GM19023 (cell line): ENCODE measurements around the gene PHF21B.

Experiments used
- ATAC-seq: cut with Tn5 transposase; IDR thresholded peaks from one replicate; pipeline ENCODE4 v1.9.1; 2021; ENCODE audit warnings: mild to moderate bottlenecking, moderate library complexity; ENCODE audit not compliant: unreplicated experiment

PHF21B gene

GRCh38 chr22:45019861-45020655 is 10.3 kb upstream of the PHF21B start:
- no peak for ATAC-seq

GRCh38 chr22:45014654-45015053 is 4.8 kb upstream of the PHF21B start:
- no peak for ATAC-seq

- no peak for ATAC-seq
Measured at GRCh38 chr22:45013138-45013537, 3.3 kb upstream of the PHF21B start.

GRCh38 chr22:45010532-45010900 is 711 bp upstream of the PHF21B start:
- ATAC-seq: no peak

DNA sequence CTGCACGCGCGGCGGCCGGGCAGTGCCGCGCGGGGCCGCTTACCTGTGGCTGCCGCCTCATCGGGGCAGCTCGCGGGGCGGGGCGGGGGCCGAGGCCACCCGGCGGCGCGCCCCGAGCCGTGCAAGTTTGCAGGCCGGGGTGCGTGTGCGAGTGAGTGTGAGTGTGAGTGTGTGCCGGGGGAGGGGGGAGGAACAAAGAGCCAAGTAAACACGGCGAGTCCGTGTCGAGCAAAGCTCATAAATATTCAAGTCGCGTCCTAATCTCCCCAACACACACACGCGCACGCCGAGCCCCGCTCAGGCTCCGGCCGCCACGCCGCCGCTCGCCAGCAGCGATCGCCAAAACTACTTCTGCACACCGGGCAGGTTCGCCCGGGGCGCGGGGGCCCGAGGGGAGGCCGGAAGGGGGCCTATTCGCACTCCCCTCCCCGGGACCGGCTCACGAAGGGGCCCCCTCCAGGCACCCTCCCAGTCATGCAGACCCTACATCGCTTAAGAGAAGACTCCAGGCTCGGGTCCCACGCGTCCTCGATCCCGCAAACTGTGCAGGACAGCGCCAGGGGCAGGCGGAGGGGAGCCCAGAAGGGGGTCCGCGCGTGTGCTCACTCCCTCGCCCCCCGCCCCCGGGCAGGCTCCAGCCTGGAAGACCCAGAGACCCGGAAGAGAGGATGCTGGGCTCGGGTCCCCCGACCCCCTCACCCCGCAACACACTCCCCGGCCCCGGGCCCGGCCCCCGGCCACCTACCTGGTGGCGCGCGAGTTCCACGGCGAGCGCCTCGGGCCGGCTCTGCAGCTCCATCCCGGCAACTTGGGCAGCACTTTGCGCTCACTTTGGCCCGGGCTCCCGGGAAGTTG is 827 bp downstream of the PHF21B start:
- ATAC-seq: no peak

DNA sequence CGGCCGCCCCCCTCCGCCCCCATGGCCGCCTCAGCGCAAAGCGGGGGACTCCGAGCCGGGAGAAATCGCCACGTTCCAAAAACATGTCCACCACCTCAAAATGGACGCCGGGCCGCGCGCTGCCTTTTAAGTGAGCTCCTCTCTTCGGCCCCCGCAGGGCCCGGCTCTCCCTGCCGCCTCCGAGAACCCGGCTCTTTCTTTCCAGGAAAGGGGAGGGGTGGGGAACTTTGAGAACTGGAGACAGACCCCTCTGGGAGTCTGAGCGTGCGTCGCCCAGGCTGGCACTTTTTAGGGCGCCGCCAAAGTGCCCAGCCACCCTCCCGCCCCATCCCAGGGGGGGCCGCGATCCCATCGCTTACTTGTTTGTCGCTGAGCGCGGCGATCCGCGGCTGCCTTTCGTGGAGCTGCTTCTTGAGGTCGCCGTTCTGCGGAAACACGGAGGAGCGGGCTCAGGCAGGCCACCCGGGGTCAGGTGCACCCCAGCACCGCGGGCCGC is 1.6 kb downstream of the PHF21B start:
- no peak for ATAC-seq

- no peak for ATAC-seq
Measured at GRCh38 chr22:45007391-45008185, 2.2 kb downstream of the PHF21B start.

- no peak for ATAC-seq
Measured at GRCh38 chr22:45006964-45007390, 2.8 kb downstream of the PHF21B start.

GRCh38 chr22:45006111-45006963 is 3.5 kb downstream of the PHF21B start:
- no peak for ATAC-seq

DNA sequence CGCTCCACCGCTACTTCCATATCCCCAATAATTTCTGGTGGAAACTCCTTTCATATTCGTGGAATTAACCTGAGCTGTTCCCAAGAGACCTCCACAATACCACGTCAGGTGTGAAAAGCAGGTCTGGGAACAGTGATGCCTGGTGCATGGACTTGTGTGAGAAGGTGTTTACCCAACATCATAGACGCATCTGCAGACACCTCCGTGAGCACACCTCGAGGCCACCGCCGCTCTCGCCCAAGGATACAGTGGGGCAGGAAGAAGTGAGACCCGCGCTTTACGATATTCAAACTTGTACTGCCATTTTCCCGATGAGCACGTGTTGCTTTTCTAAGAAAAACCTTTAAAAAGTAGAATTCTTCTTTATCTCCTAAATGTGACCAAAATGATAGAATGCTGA is 8.2 kb downstream of the PHF21B start:
- no peak for ATAC-seq

GRCh38 chr22:45000330-45000729 is 9.5 kb downstream of the PHF21B start:
- no peak for ATAC-seq

DNA sequence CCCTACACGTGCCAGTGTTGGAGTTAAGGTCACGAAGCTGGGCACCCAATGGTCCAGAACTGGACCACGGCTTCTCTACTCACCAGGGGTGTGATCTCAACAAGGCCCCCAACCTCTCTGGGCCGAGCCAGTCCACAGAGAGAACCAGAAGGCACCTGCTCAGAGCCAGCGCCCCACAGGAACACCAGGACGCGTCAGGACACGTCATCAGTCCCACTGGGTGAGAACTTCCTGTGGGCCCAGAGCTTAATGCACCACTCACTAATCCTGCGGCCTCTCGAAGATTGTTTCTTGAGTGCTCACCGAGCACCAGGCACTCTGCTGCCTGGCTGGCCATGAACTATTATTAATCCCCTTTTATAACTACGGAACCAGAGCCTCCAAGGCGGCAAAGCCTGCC is 10.1 kb downstream of the PHF21B start:
- ATAC-seq: no peak

DNA sequence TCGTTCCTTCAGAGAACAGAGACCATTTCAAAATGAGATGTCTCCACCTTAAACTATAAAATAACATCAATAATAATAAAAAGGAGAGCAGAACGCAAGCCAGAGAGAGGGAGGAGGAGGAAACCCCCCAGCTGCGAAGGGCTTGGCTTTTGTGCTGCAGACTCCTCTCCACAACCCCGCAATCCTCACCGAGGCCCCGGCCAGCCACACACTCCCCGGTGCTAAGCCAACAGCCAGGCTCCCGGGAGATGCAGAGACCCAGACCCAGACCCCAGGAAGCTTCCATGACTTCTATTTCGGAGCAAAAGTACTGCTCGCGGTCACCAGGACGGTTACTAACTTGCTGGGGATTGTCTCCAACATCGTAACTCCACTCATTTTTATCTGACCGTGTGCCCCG is 10.6 kb downstream of the PHF21B start:
- ATAC-seq: no peak

DNA sequence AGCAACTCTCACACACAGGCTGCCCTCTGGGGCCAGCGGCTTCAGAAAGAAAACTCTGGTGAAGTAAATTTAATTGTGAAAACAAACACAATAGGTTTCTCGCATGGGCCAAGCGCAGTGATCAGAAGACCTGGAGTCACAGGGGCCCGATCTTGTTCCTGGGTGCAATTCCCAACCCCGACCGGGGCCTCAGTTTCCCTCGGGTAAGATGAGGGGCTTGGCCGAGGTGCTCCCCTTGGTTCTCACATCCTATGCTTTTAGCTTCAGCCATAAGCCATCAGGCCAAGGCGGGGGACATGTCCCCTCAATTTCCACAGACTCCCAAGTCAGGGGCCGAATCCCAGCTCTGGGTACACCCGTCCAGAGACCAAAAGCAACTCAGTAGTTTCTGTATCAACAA is 11.5 kb downstream of the PHF21B start:
- ATAC-seq: no peak

DNA sequence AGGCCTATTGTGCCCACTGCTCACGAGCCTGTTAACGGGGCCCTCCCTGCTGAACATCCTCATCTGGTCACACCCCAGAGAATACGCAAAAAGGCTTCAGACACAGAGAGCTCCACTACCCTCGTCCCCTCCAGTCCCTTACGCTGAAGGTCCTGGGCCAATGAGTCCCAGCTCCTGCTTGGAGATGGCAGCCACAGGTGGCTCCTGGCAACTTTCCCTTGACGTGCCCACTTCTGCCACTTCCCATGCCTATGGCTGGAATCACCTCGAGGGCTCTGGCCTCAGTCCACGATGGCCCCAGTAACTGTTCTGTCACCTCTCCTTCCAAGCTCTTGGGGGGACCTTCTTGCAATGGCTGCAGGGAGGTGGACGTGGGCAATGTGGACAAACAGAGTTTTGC is 12.7 kb downstream of the PHF21B start:
- no peak for ATAC-seq

DNA sequence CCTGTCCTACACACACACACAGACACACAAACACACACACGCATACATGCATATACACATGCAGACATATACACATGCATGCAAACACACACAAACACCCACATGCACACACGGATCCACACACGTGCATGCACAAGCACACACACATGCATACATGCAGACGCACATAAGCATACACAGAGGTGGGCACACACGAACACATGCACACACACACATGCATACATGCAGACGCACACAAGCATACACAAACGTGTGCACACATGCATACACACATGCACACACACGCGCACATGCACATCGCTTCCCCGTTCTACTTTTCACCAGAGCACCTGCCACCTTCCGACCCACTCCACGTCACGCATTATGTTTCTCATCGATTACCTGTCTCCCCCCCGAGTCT is 13.2 kb downstream of the PHF21B start:
- ATAC-seq: no peak

- no peak for ATAC-seq
Measured at GRCh38 chr22:44996120-44996519, 13.7 kb downstream of the PHF21B start.

DNA sequence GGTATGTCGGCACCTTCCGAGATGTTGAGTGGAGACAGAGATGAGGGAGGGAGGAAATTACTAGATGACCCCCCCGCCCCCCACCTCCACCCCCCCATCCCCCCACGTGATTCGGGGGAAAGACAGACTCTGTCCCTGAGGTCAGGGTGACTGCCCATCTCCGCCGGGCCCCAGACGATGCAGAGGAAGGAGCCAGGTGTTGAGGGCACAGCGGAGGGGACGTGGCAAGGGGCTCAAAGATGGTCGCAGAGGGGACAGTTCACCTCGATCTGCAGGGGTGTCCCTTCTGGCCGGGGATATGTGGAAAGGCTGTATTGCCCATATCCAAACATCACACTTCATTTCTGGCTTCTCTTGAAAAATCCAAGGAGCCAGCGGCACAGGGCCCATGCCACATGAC is 14.1 kb downstream of the PHF21B start:
- no peak for ATAC-seq

- ATAC-seq: no peak
Measured at GRCh38 chr22:44995105-44995514, 14.7 kb downstream of the PHF21B start.

DNA sequence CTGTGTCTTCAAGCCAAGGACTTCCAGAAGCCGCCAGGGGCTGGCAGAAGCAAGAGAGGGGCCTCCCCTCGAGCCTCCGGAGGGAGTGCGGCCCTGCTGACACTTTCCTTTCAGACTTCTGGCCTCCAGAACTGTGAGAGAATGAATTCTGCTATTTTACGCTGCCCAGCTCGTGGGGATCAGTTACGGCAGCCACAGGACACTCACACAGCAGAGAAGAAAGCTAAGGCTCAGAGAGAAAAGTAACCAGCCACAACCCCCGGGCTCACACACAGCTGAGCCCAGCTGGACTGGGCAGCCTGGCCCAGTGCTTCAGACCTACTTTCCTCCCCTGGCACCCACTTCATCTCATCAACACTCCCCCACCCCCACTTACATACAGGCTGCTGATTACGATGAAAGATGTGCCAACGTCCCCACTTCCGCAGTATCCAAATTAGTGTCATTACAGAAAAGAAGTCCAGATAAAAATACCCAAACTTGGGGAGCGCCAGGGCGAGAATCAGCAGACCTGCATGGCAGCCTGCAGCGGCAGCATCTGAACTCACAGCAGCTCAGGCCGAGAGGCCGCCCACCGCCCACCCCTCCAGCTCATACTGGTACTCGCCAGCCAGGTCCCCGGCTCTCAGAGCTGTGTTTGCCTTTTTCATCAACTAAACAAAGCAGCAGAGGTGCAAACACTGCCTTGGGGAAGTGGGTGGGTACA is 15.3 kb downstream of the PHF21B start:
- ATAC-seq: no peak
